K562 (cell line): ENCODE results near the gene KCND3. TPM values are rescaled to one million over a fixed set of nuclear protein-coding genes. Genes with fewer than 3 reads are reported as not detected.

Source experiments
- ATAC-seq: fragments of 200-7000 bp; cut with Tn5 transposase; 3 replicates; pipeline ENCODE4 v1.9.1; 2020; ENCODE audit warnings: moderate library complexity
- BruUV-seq: library from RNA; stranded (reverse); fragments of 400-500 nt; replicated peaks from 2 replicates; lab custom pipeline; 2021; lab: Mats Ljungman, UMichigan
- CTCF ChIA-PET: fragments of 300-600 bp; formaldehyde crosslinking; extraction: SDS; loops from one replicate; lab custom pipeline; 2021; ENCODE audit warnings: low intra/inter-chr PET ratio; lab: Yijun Ruan, JAX
- POLR2A ChIA-PET: fragments of 300-600, 350-650 bp; sonication (Branson Sonifier 250); formaldehyde crosslinking; extraction: SDS; loops from one replicate; lab custom pipeline; 2021; ENCODE audit warnings: antibody characterized with exemption, inconsistent platforms; lab: Yijun Ruan, JAX
- DNase-seq, 4 experiments: peaks; one replicate each; pipeline versions ENCODE4 v3.0.0 to v3.0.0-alpha.2; 2011 to 2018; ENCODE audit warnings: low spot score in 3 of 4, mixed read lengths in 3 of 4; ENCODE audit errors: extremely low read depth in 1 of 4
- FAIRE-seq: peaks from 2 replicates; lab custom pipeline; 2011; peaks lifted over from hg19 to GRCh38; lab: Jason Lieb, UNC
- H2AFZ ChIP-seq: 2 replicates; pipeline ENCODE4 v1.6.0; 2011; ENCODE audit warnings: low read depth, low read length, control low read depth, inconsistent platforms
- H3K27ac ChIP-seq: fragments of 200-600 bp; 3 replicates; pipeline ENCODE4 v1.8.0; 2011; ENCODE audit warnings: low read depth, mild to moderate bottlenecking, control low read depth, inconsistent platforms, low read length, moderate library complexity, mixed read lengths; ENCODE audit errors: extremely low read depth
- H3K27me3 ChIP-seq, 2 experiments: fragments of 300-600 bp in 1 of 2; 2 replicates in 1 of 2; 3 replicates in 1 of 2; pipeline versions ENCODE4 v1.6.0 to v1.8.0; 2011; ENCODE audit warnings: inconsistent platforms in 2 of 2, low read length in 2 of 2, mild to moderate bottlenecking in 1 of 2, mixed read lengths in 1 of 2, moderate library complexity in 1 of 2; ENCODE audit not compliant: control insufficient read depth in 2 of 2, insufficient read depth in 2 of 2
- H3K36me3 ChIP-seq: fragments of 300-600 bp; 3 replicates; pipeline ENCODE4 v1.8.0; 2011; ENCODE audit warnings: mild to moderate bottlenecking, low read length, inconsistent platforms; ENCODE audit not compliant: control insufficient read depth, insufficient read depth
- H3K4me1 ChIP-seq, 2 experiments: fragments of 200-600 bp in 1 of 2; replicated peaks in 1 of 2; 2 replicates in 1 of 2; 3 replicates in 1 of 2; pipeline versions ENCODE4 v1.5.1 to v1.8.0; 2011; ENCODE audit warnings: inconsistent platforms in 2 of 2, low read length in 2 of 2, mild to moderate bottlenecking in 1 of 2, mixed read lengths in 1 of 2, moderate library complexity in 1 of 2; ENCODE audit not compliant: control insufficient read depth in 2 of 2, insufficient read depth in 2 of 2
- H3K4me2 ChIP-seq: 2 replicates; pipeline ENCODE4 v1.6.1; 2011; ENCODE audit warnings: low read length, control low read depth, inconsistent platforms, mixed read lengths; ENCODE audit not compliant: insufficient read depth
- H3K4me3 ChIP-seq: fragments of 200-600 bp; sonication (generic), shearing (Covaris generic); 2 replicates; pipeline ENCODE4 v1.5.1; 2016; ENCODE audit warnings: control low read depth, inconsistent platforms
- H3K79me2 ChIP-seq: fragments of 200-600 bp; 3 replicates; pipeline ENCODE4 v1.8.0; 2011; ENCODE audit warnings: low read length, inconsistent platforms; ENCODE audit not compliant: control insufficient read depth, insufficient read depth
- H3K9ac ChIP-seq, 2 experiments: 2 replicates each; pipeline versions ENCODE4 v1.6.0 to v1.6.1; 2011; ENCODE audit warnings: low read depth in 2 of 2, low read length in 2 of 2, control low read depth in 1 of 2, inconsistent platforms in 1 of 2, mild to moderate bottlenecking in 1 of 2, mixed read lengths in 1 of 2; ENCODE audit not compliant: insufficient read depth in 1 of 2
- H3K9me1 ChIP-seq: one replicate; pipeline ENCODE4 v1.6.0; 2011; ENCODE audit warnings: inconsistent platforms, mild to moderate bottlenecking, low read length, moderate library complexity; ENCODE audit not compliant: control insufficient read depth, insufficient read depth
- H3K9me3 ChIP-seq: replicated peaks from 2 replicates; pipeline ENCODE4 v1.5.1; 2011; ENCODE audit warnings: low read depth, low read length, inconsistent platforms; ENCODE audit not compliant: control insufficient read depth, insufficient read depth
- H4K20me1 ChIP-seq: replicated peaks from 2 replicates; pipeline ENCODE4 v1.6.1; 2011; ENCODE audit warnings: low read length, inconsistent platforms, mixed read lengths; ENCODE audit not compliant: control insufficient read depth, insufficient read depth
- CBFA2T3 ChIP-seq: fragments of 450-650 bp; IDR thresholded peaks from 2 replicates; pipeline ENCODE4 v1.6.1; 2017
- DLX4 ChIP-seq: fragments of 250-450 bp; sonication (Bioruptor Pico); IDR thresholded peaks from 2 replicates; pipeline ENCODE4 v1.6.1; 2021; ENCODE audit warnings: mild to moderate bottlenecking
- ERF ChIP-seq: fragments of 450-650 bp; formaldehyde crosslinking; IDR thresholded peaks from 2 replicates; pipeline ENCODE4 v1.4.0; 2020; ENCODE audit warnings: mild to moderate bottlenecking, mixed read lengths
- HNRNPH1 ChIP-seq: fragments of 200-400 bp; formaldehyde crosslinking; optimal IDR thresholded peaks from 2 replicates; pipeline ENCODE3; 2017; ENCODE audit warnings: low read depth, mild to moderate bottlenecking, low read length, moderate library complexity
- HNRNPLL ChIP-seq: fragments of 200-400 bp; formaldehyde crosslinking; IDR thresholded peaks from 2 replicates; pipeline ENCODE4 v1.6.1; 2017; ENCODE audit warnings: low read length, low read depth, mild to moderate bottlenecking; ENCODE audit not compliant: poor library complexity, severe bottlenecking
- KAT7 ChIP-seq: sonication (generic); formaldehyde crosslinking; IDR thresholded peaks from 2 replicates; pipeline ENCODE4 v1.8.0; 2022; ENCODE audit warnings: missing genetic modification reagents, mild to moderate bottlenecking, borderline replicate concordance
- MEIS2 ChIP-seq: fragments of 450-650 bp; IDR thresholded peaks from 2 replicates; pipeline ENCODE4 v1.6.1; 2014; ENCODE audit warnings: mild to moderate bottlenecking; ENCODE audit not compliant: partially characterized antibody
- NCOA2 ChIP-seq, 2 experiments: fragments of 450-650 bp; IDR thresholded peaks; 2 replicates each; pipeline ENCODE4 v1.6.1; 2018; ENCODE audit warnings: mild to moderate bottlenecking in 2 of 2, moderate library complexity in 1 of 2; ENCODE audit not compliant: partially characterized antibody in 2 of 2
- NFIC ChIP-seq: fragments of 450-650 bp; IDR thresholded peaks from 2 replicates; pipeline ENCODE4 v1.6.1; 2017; ENCODE audit warnings: mild to moderate bottlenecking, inconsistent platforms
- SAFB ChIP-seq: fragments of 200-400 bp; formaldehyde crosslinking; IDR thresholded peaks from 2 replicates; pipeline ENCODE4 v1.6.1; 2017; ENCODE audit warnings: low read depth, low read length, borderline replicate concordance
- SMARCE1 ChIP-seq: fragments of 450-650 bp; IDR thresholded peaks from 2 replicates; pipeline ENCODE4 v1.7.1; 2016; ENCODE audit warnings: mild to moderate bottlenecking
- STAG1 ChIP-seq: sonication (generic); formaldehyde crosslinking; IDR thresholded peaks from 2 replicates; pipeline ENCODE4 v1.5.0; 2020; ENCODE audit warnings: missing genetic modification reagents, borderline replicate concordance
- WGBS: fragments of 100-300 bp; shearing (Covaris generic); methylation state at CpG from one replicate; pipeline ENCODE4 v1.1.6; 2016; ENCODE audit warnings: low coverage, mixed read lengths; ENCODE audit not compliant: insufficient coverage; ENCODE audit errors: missing lambda C conversion rate; 5-methylcytosine and 5-hydroxymethylcytosine counted together
- in situ Hi-C: fragments of 300-500 bp; cut with MboI; formaldehyde crosslinking; loops from 4 replicates; pipeline ENCODE4 v1.15.0; 2018; ENCODE audit warnings: inconsistent platforms, mixed read lengths
- intact Hi-C: fragments of 100-400 bp; cut with micrococcal nuclease; formaldehyde crosslinking; loops from 2 replicates; pipeline ENCODE4 v1.14.2; 2022
- polyA plus RNA-seq, 8 experiments: library from polyadenylated mRNA; depleted of rRNA in 4 of 8; stranded (reverse) in 5 of 8; unstranded in 3 of 8; fragments of >200 nt; fragmentation: Nextera tagmentation in 2 of 8; fragmentation: Illumina TruSeq in 1 of 8; extraction: Ambion mirVana in 2 of 8; extraction: Trizol in 1 of 8; gene quantifications; 2 replicates each; pipeline versions ENCODE4 v1.2.1 to v1.2.3, GENCODE V29; 2011 to 2014; ENCODE audit warnings: inconsistent platforms in 1 of 8, missing spikeins in 1 of 8
- total RNA-seq, 7 experiments: library from RNA; depleted of rRNA in 6 of 7; stranded (reverse); fragments of >200 nt in 6 of 7; fragmentation: Illumina TruSeq in 2 of 7; extraction: Trizol in 2 of 7; gene quantifications; 2 replicates each; pipeline versions ENCODE4 v1.2.1 to v1.2.3, GENCODE V29; 2011 to 2021; ENCODE audit warnings: low replicate concordance in 1 of 7
- TF ChIP-seq, protein P1 (sequence below): fragments of 250-450 bp; sonication (Bioruptor Pico); IDR thresholded peaks from 2 replicates; pipeline ENCODE4 v1.8.0; 2022; ENCODE audit warnings: inconsistent platforms
- TF ChIP-seq, protein P2 (sequence below): sonication (generic); formaldehyde crosslinking; IDR thresholded peaks from 2 replicates; pipeline ENCODE4 v1.8.0; 2022; ENCODE audit warnings: mild to moderate bottlenecking, missing genetic modification reagents

Gene KCND3
- total and polyA plus RNA-seq, 9 of the 15 experiments (the other 6 are each of a cell fraction or from before 2014, with no cell fraction given) = not detected

- no TSS peak for BruUV-seq
- intact Hi-C loops (no loop called here), in situ Hi-C loops (no loop called here)
- WGBS = 2% methylated on average over 3 of the region's 3 CpGs
- no peak overlapping the region for H3K4me3 ChIP-seq
- no peaks in the 10 kb centered on the region for H3K4me1 ChIP-seq
- no peak overlapping the region for H3K27ac ChIP-seq
- H3K79me2 ChIP-seq = no peaks in the 10 kb centered on the region
- H3K27me3 ChIP-seq = peaks cover 0 to 6% of the 10 kb centered on the region in 2 experiments; a peak in 2 of 5 replicates
- DNase-seq (no peak), ATAC-seq (no peak), FAIRE-seq (no peak)
- TF ChIP-seq CBFA2T3 = no peak
- TF ChIP-seq, protein P1, sequence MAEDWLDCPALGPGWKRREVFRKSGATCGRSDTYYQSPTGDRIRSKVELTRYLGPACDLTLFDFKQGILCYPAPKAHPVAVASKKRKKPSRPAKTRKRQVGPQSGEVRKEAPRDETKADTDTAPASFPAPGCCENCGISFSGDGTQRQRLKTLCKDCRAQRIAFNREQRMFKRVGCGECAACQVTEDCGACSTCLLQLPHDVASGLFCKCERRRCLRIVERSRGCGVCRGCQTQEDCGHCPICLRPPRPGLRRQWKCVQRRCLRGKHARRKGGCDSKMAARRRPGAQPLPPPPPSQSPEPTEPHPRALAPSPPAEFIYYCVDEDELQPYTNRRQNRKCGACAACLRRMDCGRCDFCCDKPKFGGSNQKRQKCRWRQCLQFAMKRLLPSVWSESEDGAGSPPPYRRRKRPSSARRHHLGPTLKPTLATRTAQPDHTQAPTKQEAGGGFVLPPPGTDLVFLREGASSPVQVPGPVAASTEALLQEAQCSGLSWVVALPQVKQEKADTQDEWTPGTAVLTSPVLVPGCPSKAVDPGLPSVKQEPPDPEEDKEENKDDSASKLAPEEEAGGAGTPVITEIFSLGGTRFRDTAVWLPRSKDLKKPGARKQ (CRISPR knock-in tag) = no peak
- TF ChIP-seq HNRNPLL = no peak
- no peak for TF ChIP-seq SAFB
- TF ChIP-seq, protein P2, sequence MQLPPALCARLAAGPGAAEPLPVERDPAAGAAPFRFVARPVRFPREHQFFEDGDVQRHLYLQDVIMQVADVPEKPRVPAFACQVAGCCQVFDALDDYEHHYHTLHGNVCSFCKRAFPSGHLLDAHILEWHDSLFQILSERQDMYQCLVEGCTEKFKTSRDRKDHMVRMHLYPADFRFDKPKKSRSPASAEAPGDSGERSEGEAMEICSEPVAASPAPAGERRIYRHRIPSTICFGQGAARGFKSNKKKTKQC = no peak
- TF ChIP-seq NFIC = no peak
- TF ChIP-seq SMARCE1 = no peak
- TF ChIP-seq DLX4 (CRISPR knock-in tag) = no peak
- TF ChIP-seq HNRNPH1 = no peak
- TF ChIP-seq KAT7 (CRISPR knock-in tag) = no peak
- TF ChIP-seq STAG1 = no peak
- no peak for TF ChIP-seq ERF (CRISPR knock-in tag)
- TF ChIP-seq MEIS2 = no peak
- TF ChIP-seq NCOA2 (IDR thresholded peaks at IDR 0.05; ENCODE audit: partially characterized antibody in 2 of 2) = no peak
- ChIA-PET CTCF (no interaction called here), POLR2A (interaction anchor here (0.6 to 1.1 kb wide), 2 partner anchors 10 to 31 kb away, joined by 3 read pairs; no protein-coding TSS in a partner anchor)
- no peak overlapping the region for H2AFZ ChIP-seq
- no peaks in the 10 kb centered on the region for H4K20me1 ChIP-seq
- H3K9me3 ChIP-seq = no peaks in the 10 kb centered on the region
- H3K9me1 ChIP-seq = no peaks in the 10 kb centered on the region
- H3K36me3 ChIP-seq = no peaks in the 10 kb centered on the region
- H3K4me2 ChIP-seq = no peak overlapping the region
- H3K9ac ChIP-seq = no peak overlapping the region
Observed at GRCh38 chr1:112033439-112034120, 44.1 kb upstream of the KCND3 start.
